ENCODE data around the gene CSMD2.

GRCh38 chr1:33960188-33960895, 204.7 kb downstream of the CSMD2 start:
- no peak for TF ChIP-seq CTCF (IDR thresholded peaks at IDR 0.05)
- no peak for TF ChIP-seq REST (IDR thresholded peaks at IDR 0.05; ENCODE audit: low read depth, low read length)
- no peak for TF ChIP-seq TAF1 (IDR thresholded peaks at IDR 0.05; ENCODE audit: borderline replicate concordance, low read depth, low read length)
- TF ChIP-seq POLR2AphosphoS5 (IDR thresholded peaks at IDR 0.05; ENCODE audit: low read depth, low read length) = no peak
- TF ChIP-seq EP300 (IDR thresholded peaks at IDR 0.05; ENCODE audit: borderline replicate concordance in 1 of 2, low read depth in 1 of 2, low read length in 1 of 2) = no peak
